ENCODE results near the gene ACTA1.

The ACTA1 gene

GRCh38 chr1:229385853-229386456, 47.9 kb downstream of the ACTA1 start:
- H3K9ac ChIP-seq (ENCODE audit: low read length), result no peak overlapping the region
- H3K27ac ChIP-seq (ENCODE audit: low read length), result no peak overlapping the region
- peaks cover 4% of the 10 kb centered on the region for H3K4me1 ChIP-seq (ENCODE audit: control insufficient read depth, low read depth, low read length)
- no peaks in the 10 kb centered on the region for H3K9me3 ChIP-seq (ENCODE audit: control insufficient read depth, low read depth, low read length)
- peaks cover 2% of the 10 kb centered on the region for H3K27me3 ChIP-seq (ENCODE audit: control insufficient read depth, insufficient read depth, low read length)
- no peaks in the 10 kb centered on the region for H3K36me3 ChIP-seq (ENCODE audit: control insufficient read depth, low read depth, low read length)
- H3K4me3 ChIP-seq (ENCODE audit: low read length), result no peak overlapping the region

GRCh38 chr1:229384822-229385221, 49.1 kb downstream of the ACTA1 start:
- no peaks in the 10 kb centered on the region for H3K9me3 ChIP-seq (ENCODE audit: control insufficient read depth, low read depth, low read length)
- no peak overlapping the region for H3K4me3 ChIP-seq (ENCODE audit: low read length)
- no peak overlapping the region for H3K9ac ChIP-seq (ENCODE audit: low read length)
- no peak overlapping the region for H3K27ac ChIP-seq (ENCODE audit: low read length)
- H3K27me3 ChIP-seq (ENCODE audit: control insufficient read depth, insufficient read depth, low read length), result peaks cover 12% of the 10 kb centered on the region
- peaks cover 12% of the 10 kb centered on the region for H3K4me1 ChIP-seq (ENCODE audit: control insufficient read depth, low read depth, low read length)
- H3K36me3 ChIP-seq (ENCODE audit: control insufficient read depth, low read depth, low read length), result no peaks in the 10 kb centered on the region

- no peak overlapping the region for H3K9ac ChIP-seq (ENCODE audit: low read length)
- no peaks in the 10 kb centered on the region for H3K9me3 ChIP-seq (ENCODE audit: control insufficient read depth, low read depth, low read length)
- peaks cover 12% of the 10 kb centered on the region for H3K27me3 ChIP-seq (ENCODE audit: control insufficient read depth, insufficient read depth, low read length)
- H3K4me1 ChIP-seq (ENCODE audit: control insufficient read depth, low read depth, low read length), result peaks cover 20% of the 10 kb centered on the region
- H3K36me3 ChIP-seq (ENCODE audit: control insufficient read depth, low read depth, low read length), result no peaks in the 10 kb centered on the region
- H3K4me3 ChIP-seq (ENCODE audit: low read length), result no peak overlapping the region
- H3K27ac ChIP-seq (ENCODE audit: low read length), result no peak overlapping the region
Observed at GRCh38 chr1:229383961-229384360, 49.9 kb downstream of the ACTA1 start.

- no peak overlapping the region for H3K27ac ChIP-seq (ENCODE audit: low read length)
- H3K36me3 ChIP-seq (ENCODE audit: control insufficient read depth, low read depth, low read length), result no peaks in the 10 kb centered on the region
- no peaks in the 10 kb centered on the region for H3K9me3 ChIP-seq (ENCODE audit: control insufficient read depth, low read depth, low read length)
- no peak overlapping the region for H3K4me3 ChIP-seq (ENCODE audit: low read length)
- H3K9ac ChIP-seq (ENCODE audit: low read length), result no peak overlapping the region
- H3K4me1 ChIP-seq (ENCODE audit: control insufficient read depth, low read depth, low read length), result peaks cover 21% of the 10 kb centered on the region
- peaks cover 12% of the 10 kb centered on the region for H3K27me3 ChIP-seq (ENCODE audit: control insufficient read depth, insufficient read depth, low read length)
Observed at GRCh38 chr1:229383188-229383587, 50.7 kb downstream of the ACTA1 start.

All from iPS-18a (cell line).